ENCODE data around the gene SDF2L1.

GRCh38 chr22:21661991-21662390, 19.9 kb downstream of the SDF2L1 start:
- TF ChIP-seq, protein P1, sequence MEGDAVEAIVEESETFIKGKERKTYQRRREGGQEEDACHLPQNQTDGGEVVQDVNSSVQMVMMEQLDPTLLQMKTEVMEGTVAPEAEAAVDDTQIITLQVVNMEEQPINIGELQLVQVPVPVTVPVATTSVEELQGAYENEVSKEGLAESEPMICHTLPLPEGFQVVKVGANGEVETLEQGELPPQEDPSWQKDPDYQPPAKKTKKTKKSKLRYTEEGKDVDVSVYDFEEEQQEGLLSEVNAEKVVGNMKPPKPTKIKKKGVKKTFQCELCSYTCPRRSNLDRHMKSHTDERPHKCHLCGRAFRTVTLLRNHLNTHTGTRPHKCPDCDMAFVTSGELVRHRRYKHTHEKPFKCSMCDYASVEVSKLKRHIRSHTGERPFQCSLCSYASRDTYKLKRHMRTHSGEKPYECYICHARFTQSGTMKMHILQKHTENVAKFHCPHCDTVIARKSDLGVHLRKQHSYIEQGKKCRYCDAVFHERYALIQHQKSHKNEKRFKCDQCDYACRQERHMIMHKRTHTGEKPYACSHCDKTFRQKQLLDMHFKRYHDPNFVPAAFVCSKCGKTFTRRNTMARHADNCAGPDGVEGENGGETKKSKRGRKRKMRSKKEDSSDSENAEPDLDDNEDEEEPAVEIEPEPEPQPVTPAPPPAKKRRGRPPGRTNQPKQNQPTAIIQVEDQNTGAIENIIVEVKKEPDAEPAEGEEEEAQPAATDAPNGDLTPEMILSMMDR (IDR thresholded peaks at IDR 0.05; ENCODE audit: extremely low read depth in 1 of 2, insufficient read depth in 1 of 2, low read depth in 1 of 2, low read length in 2 of 2) = no peak
- TF ChIP-seq POLR2A (IDR thresholded peaks at IDR 0.05; ENCODE audit: low read depth, low read length) (no peak), FOS (IDR thresholded peaks at IDR 0.05; ENCODE audit: borderline replicate concordance, insufficient read depth, low read length) (no peak), POLR2AphosphoS5 (IDR thresholded peaks at IDR 0.05; ENCODE audit: insufficient read depth, low read depth, low read length) (no peak), MYC (IDR thresholded peaks at IDR 0.05; ENCODE audit: low read depth, low read length) (no peak), EZH2 (IDR thresholded peaks at IDR 0.05; ENCODE audit: borderline replicate concordance, low read depth, low read length, severe bottlenecking) (no peak)
- TF ChIP-seq, protein P2, sequence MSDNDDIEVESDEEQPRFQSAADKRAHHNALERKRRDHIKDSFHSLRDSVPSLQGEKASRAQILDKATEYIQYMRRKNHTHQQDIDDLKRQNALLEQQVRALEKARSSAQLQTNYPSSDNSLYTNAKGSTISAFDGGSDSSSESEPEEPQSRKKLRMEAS (IDR thresholded peaks at IDR 0.05; ENCODE audit: insufficient read depth, insufficient read length) = no peak
